ENCODE data around the gene PLPPR1. TPM values are rescaled to one million over a fixed set of nuclear protein-coding genes. Genes with fewer than 3 reads are reported as not detected.
"Not testable (repeated sequence)": the region's sequence is repeated elsewhere in the genome, so short reads cannot be mapped to it uniquely, and the experiment has no call there.

PLPPR1 gene
- polyA plus RNA-seq, 4 donors = 0.70 to 23.8 (median 17.0) TPM

DNA sequence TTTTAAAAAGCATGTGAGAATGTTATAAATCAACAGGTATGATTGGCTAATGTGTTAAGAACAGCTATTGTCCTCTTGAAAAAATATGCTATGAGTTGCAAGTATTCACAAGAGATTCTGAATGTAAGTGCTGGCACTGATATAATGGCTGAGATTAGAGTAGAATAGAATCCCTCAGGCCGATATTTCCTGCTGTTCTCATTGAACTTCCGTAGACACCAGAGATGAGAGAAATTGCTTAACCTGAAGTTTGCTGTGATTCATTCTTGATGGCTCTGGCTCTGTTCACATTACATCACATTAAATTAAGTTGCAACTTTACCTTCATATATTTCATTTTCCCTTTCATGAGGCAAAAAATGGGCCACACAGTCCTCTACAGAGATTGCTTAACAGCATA, 241.8 kb downstream of the PLPPR1 start:
- no peak for DNase-seq (ENCODE audit: low read depth in 4 of 4, low spot score in 3 of 4)

DNA sequence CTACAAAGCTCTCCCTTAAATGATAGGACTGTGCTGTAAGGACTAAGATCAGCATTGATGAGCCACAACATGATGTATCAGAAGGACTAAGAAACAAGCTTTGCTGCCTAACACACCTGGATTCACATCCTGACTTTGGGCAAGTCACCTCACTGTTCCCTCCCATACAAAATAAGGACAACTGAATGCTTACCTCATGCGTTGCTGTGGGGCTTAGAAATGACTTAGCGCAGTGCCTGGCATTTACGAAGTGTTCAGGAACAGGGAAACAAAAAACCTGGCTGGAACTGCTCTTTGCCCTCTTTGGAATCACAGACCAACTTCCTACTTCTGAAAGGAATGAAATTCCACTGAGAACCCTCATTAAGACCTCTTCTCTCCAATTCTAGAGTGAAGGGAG, 242.6 kb downstream of the PLPPR1 start:
- DNase-seq (ENCODE audit: low read depth in 4 of 4, low spot score in 3 of 4) = no peak

DNA sequence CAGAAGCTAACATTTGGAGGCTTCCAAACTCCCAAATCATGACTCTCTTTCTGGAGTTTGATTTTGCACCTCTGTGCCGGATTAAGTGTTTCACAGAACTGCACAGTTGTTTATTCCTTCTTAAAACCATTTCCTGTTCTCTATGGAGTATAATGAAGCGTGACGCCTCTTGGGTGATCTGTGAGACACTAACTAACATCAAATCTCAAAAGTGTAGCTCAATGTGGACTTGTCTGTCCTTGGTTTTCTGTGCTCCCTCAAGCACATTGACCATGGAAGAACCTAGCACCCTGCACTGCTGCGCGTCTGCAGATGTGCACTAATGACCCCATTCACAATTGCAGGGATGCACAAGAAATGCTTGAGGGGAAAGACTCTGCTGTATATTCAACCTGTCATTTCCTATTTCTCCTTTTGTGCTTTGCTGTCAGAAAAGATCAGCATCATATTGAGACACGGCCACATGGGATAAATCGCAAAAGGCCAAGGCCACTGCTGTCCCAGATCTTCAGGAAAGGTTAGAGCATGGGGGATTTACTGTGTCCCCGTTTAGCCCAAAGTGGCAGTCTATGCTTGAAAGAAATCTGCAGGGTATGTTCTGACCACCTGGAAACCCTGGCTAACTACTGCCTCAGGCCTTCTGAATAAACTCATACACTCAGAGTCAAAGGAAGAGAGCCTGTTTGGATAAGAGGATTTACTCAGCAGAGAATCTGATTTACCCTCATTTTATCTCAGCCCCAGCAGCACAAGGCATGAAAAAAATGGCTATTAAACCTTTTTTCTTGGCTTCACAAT, 246.6 kb downstream of the PLPPR1 start:
- no peak for DNase-seq (ENCODE audit: low read depth in 4 of 4, low spot score in 3 of 4)

DNA sequence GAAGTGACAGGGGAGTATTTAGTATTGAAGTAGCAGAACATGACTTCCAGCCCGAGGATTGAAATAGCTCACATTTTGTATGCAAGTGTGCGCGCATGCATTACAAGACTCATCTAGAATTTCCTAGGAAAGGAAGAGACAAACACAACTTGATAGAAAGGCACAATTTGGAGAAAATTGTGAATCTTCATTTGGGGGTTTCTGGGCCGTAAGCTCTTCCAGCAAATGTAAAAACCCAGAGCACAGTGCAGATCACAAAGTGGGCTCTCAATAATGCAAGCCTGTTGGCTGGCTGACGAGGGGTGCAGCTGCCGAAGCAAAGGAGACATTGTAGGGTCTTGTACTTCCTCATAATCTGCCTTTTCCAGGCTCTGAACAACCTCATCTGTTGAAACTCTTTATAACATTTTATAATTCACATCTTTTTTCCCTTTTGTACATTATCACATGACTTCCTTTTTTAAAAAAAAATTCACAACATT, 247.3 kb downstream of the PLPPR1 start:
- DNase-seq (ENCODE audit: low read depth in 4 of 4, low spot score in 3 of 4) = no peak

DNA sequence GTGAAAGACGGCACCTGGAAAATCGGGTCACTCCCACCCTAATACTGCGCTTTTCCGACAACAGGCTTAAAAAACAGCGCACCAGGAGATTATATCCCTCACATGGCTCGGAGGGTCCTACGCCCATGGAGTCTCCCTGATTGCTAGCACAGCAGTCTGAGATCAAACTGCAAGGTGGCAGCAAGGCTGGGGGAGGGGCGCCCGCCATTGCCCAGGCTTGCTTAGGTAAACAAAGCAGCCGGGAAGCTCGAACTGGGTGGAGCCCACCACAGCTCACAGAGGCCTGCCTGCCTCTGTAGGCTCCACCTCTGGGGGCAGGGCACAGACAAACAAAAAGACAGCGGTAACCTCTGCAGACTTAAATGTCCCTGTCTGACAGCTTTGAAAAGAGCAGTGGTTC, 262.5 kb downstream of the PLPPR1 start:
- not testable (repeated sequence) for DNase-seq (ENCODE audit: low read depth in 4 of 4, low spot score in 3 of 4)

DNA sequence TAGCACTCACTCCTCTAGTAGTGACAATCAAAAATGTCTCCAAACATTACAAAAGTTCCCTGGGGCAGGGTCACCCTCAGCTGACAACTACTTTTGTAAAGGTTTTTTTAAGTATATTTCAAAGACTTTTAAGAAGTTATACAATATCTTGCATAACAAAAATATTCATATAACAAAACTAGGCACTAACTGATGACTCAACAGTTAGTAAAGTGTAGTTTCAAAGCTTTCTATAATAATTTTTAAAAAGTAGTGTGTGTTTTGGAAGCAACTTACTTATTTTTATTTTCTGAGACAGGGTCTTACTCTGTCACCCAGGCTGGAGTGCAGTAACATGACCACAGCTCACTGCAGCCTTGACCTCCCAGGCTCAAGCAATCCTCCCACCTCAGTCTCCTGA, 271.4 kb downstream of the PLPPR1 start:
- no peak for DNase-seq (ENCODE audit: low read depth in 4 of 4, low spot score in 3 of 4)

DNA sequence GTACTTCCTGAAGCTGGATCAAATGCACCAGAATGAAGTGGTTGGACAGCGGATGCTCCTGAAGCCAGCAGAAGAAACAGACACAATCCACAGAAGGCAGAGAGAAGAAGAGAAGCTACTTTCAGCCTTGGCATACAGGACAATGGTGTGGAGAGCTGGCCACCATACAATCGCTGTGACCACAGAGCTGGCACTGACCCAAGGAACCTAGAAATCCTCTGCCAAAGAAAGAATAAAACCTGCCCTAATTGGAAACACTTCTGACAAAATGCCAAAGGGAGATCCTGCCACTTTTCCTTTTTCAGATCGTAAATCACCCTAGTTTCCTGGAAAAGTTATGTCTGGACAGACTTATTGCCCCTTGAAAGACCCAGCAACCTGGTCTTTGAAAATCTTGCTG, 278.5 kb downstream of the PLPPR1 start:
- DNase-seq (ENCODE audit: low read depth in 4 of 4, low spot score in 3 of 4) = no peak

DNA sequence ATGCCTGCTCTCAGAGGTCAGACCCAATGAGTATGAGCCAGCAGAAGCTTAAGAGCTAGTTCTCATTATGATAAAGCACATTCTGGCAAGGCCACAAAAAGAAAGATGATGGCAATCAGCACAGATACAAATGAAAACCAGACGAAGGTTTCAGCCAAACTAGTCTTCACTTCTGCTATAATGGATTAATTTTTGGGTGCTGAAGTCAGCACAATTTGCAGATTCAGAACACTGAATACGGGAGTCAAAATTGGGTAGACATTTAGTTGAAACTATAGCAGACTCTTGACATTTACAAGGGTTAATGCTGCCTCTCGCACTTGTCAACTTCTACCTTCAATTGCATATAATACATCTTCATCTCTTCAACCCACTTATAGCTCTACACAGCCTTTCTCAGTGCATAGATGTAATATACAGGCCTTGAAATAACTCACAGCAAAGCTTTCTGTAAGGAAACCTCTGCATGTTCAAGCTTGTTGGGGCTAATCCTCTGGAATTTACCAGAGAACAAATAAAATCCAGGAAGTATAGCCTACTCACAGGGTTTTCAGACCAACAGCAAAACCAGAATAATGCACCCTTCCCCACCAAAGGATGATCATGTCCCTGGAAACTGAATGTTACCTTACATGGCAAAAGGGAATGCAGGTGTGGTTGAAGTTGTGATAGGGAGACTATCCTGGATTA, 279.1 kb downstream of the PLPPR1 start:
- no peak for DNase-seq (ENCODE audit: low read depth in 4 of 4, low spot score in 3 of 4)

DNA sequence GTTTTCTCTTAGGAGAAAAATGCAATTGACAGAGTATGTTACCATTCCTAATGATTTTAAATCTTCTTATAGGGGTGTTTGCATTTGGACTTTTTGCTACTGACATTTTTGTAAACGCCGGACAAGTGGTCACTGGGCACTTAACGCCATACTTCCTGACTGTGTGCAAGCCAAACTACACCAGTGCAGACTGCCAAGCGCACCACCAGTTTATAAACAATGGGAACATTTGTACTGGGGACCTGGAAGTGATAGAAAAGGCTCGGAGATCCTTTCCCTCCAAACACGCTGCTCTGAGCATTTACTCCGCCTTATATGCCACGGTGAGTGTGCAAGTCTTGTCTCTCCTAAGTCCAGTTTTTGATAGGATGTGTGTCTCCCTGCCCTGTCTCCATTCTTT, 280.6 kb downstream of the PLPPR1 start:
- DNase-seq (ENCODE audit: low read depth in 4 of 4, low spot score in 3 of 4) = no peak

DNA sequence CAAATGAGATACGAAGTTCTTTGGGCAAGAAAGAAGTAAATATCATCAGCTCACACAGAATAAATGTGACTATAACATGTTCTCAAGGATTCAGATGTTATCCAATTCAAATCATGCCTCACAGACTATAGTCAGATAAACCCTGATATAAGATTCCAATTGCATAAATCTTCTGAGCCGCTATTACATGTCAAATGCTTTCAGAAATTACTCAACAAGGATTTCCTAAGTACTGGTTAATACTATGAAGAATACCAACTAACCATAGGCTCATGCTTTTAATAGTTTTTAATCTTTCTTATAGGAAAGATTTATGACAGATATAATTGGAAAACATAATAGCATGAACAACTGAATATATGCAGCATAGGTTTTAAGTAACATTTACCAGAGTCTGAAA, 282.7 kb downstream of the PLPPR1 start:
- no peak for DNase-seq (ENCODE audit: low read depth in 4 of 4, low spot score in 3 of 4)

DNA sequence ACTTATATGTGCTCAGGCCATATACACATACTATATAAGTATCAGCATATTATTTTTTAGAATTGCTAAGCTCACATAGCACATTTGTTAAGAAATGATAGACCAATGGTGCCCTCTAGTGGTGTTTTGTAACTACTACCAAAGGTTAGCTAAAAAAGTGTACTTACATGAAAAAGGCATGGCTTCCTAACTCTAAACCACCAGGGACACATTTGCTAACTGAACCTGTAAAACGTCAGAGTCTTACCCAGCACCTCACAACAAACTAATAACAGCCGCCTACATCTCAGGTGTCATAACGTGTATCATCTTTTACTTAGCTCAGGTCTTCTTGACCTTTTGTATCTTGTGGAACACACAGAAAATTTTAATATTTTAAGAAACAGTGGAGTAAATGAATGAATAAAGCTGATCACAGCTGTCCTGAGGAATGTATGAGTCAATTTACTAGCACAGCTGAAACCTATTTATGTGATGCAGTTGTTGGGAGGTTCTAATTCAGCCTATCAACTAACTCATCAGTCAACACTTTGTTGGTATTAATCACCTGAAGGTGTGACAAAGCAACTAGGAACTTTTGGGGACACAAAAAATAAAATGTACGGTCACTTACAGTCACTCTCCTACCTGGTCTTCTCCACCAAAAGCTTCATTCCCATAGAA, 283.4 kb downstream of the PLPPR1 start:
- peak; percentile 39 to 67 (median 52) for DNase-seq (ENCODE audit: low read depth in 4 of 4, low spot score in 3 of 4)

DNA sequence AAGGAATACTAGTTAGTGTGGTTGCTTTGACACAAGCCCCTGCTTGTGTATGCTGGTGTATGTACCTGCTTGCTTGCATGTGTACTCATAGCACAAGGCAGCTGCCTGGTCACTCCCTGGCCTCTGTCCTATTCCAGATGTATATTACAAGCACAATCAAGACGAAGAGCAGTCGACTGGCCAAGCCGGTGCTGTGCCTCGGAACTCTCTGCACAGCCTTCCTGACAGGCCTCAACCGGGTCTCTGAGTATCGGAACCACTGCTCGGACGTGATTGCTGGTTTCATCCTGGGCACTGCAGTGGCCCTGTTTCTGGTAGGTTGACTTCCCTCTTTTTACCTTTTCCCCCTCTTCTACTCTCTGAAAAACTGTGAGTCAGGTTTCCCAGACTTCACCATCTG, 284.1 kb downstream of the PLPPR1 start:
- no peak for DNase-seq (ENCODE audit: low read depth in 4 of 4, low spot score in 3 of 4)

DNA sequence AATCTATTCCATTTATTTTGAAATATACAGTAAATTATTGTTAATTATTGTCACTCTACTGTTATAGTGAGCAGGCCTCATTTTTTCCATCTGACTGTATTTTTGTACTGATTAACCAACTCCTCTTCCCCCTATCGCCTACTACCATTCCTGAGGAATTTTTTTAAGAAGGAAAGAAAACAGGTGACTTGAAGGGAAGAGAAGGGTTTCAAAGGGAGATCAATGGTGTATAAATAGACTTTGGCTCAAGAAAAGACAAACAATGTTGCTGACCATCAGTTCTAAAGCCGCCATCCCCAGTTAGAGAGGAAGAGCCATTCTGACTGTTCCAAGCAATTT, 286.6 kb downstream of the PLPPR1 start:
- no peak for DNase-seq (ENCODE audit: low read depth in 4 of 4, low spot score in 3 of 4)

DNA sequence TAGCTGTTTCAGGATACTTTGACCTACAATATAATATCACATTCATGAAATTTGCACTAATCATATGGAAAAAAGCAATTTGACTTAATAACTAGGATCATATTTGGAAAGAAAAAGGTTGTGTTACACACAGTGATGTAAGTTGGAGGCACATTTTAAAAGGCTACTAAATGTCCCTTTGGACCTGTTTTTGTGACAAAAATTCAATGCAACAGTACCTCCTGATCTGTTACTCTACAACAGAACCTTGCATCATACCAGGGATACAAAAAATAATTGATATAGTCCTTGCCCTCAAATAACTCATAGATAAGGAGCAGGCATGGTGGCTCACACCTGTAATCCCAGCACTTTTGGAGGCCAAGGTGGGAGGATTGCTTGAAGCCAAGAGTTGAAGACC, 289.2 kb downstream of the PLPPR1 start:
- no peak for DNase-seq (ENCODE audit: low read depth in 4 of 4, low spot score in 3 of 4)

DNA sequence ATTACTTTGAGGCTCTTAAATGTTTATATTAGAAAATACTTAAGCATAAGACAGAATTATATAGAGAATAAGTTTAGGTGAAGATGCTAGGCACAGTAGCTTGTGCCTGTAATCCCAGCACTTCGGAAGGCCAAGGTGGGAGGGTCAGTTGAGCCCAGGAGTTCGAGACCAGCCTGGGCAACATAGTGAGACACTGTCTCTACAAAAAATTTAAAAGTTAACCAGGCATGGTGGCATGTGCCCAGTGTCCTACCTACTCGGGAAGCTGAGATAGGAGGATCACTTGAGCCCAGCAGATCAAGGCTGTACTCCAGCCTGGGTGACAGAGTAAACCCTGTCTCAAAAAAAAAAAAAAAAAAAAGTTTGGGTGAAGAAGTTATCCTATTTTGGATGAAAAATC, 294.6 kb downstream of the PLPPR1 start:
- no peak for DNase-seq (ENCODE audit: low read depth in 4 of 4, low spot score in 3 of 4)

DNA sequence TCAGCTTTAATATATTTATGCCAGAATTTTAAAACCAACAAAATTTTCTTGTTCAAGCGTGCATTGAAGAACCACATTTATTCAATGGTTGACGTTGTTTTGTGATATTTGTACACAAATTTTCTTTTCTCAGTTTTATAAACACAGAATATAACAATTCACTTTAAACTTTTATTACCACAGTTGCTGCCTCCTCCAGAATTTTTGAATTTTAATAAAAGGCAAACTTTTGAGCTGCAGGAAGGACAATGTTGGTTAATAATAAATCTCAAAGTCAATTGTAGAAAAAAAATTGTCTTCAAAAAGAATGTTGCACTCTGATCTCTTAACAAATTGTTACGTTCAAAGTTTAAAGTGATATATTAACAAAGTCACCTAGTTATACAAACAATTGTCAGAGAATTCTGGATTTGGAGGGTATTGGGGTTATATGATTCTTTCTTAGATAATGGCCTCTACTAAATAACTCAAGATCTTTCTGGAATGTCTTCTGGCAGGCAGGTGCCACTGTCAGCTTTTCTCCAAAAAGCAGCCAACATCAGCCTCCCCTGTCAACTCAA, 295.8 kb downstream of the PLPPR1 start:
- DNase-seq (ENCODE audit: low read depth in 4 of 4, low spot score in 3 of 4) = no peak

DNA sequence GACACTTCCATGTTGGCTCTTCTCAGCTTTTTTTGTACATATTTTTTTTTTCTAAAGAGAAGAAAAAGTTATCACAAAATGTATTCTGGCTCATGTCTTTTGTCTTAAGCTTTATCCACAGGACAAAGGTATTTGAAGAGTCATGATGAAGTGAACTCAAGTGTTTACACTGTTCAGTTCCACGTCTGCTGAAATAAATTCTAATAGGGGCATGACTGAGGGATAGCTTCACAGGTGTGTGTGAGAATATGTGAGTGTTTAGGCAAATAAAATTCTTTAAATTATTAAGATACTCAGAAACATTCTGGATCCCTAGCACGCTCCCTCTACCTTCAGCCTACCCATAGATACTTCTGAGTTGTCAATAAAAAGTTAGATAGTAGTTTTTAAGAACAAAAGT, 296.5 kb downstream of the PLPPR1 start:
- no peak for DNase-seq (ENCODE audit: low read depth in 4 of 4, low spot score in 3 of 4)

DNA sequence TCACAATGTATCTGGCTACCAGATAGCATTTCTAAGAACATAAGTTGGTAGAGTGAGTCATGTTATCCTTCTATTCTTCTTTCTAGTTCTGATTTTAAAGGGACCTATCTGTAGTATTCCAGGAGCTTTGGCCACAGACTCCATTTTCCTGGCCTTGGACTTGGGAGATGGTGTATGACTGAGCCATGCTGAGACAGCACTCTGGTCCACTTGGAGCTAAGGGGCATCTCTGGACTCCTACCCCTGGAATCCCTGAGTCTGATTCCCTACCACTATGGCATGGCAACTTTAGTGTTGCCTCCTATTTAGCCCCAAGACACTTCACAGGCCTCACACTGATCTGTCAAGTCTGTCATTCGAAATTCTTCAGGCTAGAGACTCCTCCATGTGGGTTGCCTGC, 297.5 kb downstream of the PLPPR1 start:
- DNase-seq (ENCODE audit: low read depth in 4 of 4, low spot score in 3 of 4) = no peak

DNA sequence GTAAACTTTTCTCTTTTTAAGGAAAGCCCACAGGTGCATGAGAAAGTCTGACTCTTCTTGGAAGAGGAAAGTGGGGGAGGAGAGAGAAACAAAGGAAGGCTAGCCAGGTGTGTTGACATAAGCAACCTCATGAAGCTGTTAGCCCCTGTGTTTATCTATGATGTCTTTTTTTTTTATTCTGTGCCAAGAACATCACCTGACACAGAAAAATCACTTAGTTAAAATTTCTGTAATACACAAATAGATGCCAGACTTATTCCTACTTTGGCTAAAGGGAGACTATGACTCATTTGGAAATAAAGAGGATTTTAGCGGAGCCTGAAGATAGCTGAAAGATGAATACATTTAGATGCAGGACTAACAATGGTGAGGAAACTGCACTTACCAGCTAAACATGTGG, 298.0 kb downstream of the PLPPR1 start:
- DNase-seq (ENCODE audit: low read depth in 4 of 4, low spot score in 3 of 4) = no peak

DNA sequence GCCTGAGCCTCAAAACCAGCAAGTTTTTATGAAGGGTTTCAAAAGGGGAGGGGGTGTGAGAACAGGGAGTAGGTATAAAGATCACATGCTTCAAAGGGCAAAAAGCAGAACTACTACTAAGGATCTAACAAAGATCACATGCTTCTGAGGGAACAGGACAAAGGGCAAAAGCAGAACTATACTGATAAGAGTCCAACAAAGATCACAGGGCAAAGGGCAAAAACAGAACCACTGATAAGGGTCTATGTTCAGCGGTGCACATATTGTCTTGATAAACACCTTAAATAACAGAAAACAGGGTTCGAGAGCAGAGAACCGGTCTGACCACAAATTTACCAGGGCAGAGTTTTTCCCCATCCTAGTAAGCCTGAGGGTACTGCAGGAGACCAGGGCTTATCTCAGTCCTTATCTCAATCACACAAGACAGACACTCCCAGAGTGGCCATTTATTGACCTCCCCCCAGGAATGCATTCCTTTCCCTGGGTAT, 298.9 kb downstream of the PLPPR1 start:
- DNase-seq (ENCODE audit: low read depth in 4 of 4, low spot score in 3 of 4) = not testable (repeated sequence)

DNA sequence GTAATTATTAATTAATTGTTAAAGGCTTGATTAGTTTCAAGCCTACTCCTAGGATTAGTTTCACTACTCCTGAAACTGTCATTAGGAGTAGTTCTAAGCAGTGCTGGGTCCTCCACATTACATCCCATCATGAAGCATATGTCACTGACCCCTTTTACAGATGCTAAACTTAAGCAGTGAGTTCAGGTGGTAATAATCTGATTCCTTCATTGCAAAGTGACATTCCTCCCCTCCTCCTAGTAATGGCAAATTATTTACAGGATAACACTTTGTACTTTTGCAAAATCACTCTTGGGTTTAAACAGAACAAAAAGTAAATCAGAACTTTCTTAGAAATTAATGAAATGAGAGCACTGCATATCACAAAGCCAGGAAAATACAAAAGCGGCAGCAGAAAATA, 303.8 kb downstream of the PLPPR1 start:
- no peak for DNase-seq (ENCODE audit: low read depth in 4 of 4, low spot score in 3 of 4)

Data from left renal pelvis (tissue), 4 donors.